GM12865 (cell line): Measurements from ENCODE around the gene PPP1R12A.

Source experiments
- DNase-seq: peaks from one replicate; pipeline ENCODE4 v3.0.0; 2010; ENCODE audit warnings: low read depth
- H3K4me3 ChIP-seq: 2 replicates; pipeline ENCODE4 v1.5.1; 2011; ENCODE audit warnings: mild to moderate bottlenecking, low read depth, low read length, control low read depth
- TF ChIP-seq, protein P1 (sequence below): IDR thresholded peaks from 2 replicates; pipeline ENCODE4 v1.5.1; 2011; ENCODE audit warnings: low read length, control low read depth, low read depth, inconsistent platforms; ENCODE audit not compliant: insufficient read depth; ENCODE audit errors: missing control alignments

Gene PPP1R12A

DNA sequence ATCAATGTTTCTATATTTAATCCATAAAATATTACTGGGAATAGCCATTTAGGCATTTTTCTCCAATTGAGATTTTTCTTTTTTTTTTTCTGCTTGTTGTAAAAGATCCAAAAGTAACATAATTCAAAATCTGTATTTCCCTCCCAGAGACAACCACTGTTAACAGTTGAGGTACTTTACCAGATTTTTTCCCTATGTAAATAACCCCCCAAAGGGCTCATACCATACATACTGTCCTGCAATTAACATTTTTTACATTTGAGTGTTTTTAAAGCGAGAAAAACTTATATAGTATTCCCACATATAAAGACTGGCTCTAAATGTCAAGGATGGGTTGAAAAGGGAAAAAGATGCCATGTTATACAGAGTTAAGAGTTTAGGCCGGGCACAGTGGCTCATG lies 18.1 kb downstream of the PPP1R12A start:
- no peak for DNase-seq
- TF ChIP-seq, protein P1, sequence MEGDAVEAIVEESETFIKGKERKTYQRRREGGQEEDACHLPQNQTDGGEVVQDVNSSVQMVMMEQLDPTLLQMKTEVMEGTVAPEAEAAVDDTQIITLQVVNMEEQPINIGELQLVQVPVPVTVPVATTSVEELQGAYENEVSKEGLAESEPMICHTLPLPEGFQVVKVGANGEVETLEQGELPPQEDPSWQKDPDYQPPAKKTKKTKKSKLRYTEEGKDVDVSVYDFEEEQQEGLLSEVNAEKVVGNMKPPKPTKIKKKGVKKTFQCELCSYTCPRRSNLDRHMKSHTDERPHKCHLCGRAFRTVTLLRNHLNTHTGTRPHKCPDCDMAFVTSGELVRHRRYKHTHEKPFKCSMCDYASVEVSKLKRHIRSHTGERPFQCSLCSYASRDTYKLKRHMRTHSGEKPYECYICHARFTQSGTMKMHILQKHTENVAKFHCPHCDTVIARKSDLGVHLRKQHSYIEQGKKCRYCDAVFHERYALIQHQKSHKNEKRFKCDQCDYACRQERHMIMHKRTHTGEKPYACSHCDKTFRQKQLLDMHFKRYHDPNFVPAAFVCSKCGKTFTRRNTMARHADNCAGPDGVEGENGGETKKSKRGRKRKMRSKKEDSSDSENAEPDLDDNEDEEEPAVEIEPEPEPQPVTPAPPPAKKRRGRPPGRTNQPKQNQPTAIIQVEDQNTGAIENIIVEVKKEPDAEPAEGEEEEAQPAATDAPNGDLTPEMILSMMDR = no peak
- H3K4me3 ChIP-seq = no peak overlapping the region

DNA sequence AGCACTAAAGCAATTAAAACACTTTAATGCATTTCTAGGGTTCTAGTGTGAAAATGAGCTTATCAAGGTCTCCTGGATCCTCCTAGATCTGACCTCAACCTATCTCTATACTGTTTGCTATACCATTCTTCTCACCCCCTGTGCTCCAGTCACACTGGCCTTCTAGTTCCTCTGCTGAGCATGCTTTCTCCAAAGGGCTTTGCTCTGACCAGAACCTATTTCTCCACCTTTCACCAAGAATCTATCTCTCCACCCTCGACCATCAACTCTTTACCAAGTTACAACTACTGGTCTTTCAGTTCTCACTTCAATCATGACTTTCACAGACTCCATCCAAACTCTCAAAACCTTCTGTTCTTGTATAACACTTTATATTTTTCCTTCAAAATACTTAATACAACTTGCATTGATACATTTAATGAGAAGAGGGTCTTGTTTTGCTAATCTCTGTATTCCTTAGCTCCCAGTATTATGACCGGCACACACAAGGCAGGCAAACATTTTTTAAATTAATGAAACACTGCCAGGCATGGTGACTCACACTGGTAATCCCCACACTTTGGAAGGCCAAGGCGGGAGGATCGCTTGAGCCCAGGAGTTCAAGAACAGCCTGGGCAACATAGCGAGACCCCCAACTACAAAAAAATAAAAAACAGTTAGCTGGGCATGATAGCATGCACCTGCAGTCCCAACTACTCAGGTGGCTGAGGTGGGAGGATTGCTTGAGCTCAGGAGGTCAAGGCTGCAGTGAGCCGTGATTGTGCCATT lies 22.8 kb downstream of the PPP1R12A start:
- TF ChIP-seq, protein P1 = no peak
- no peak for DNase-seq
- no peak overlapping the region for H3K4me3 ChIP-seq

DNA sequence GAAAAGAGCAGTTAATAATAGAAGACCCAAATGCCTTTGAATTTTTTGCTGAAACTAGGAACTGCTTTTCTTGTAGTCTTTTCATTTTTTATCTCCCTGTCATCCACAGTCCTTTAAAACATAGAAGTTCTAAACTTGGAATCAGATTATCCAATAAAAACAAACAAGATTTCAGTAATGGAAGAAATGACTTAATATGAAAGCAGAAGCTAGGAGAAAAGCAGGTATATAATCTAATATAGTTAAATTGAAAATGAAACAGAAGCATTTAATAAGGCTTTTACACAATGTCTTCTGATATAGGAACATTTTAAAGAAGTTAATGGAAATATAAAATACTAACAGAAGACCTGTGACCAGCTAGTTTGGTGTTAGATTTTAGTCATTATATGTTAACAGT lies 26.5 kb downstream of the PPP1R12A start:
- H3K4me3 ChIP-seq = no peak overlapping the region
- TF ChIP-seq, protein P1 = no peak
- DNase-seq = no peak

DNA sequence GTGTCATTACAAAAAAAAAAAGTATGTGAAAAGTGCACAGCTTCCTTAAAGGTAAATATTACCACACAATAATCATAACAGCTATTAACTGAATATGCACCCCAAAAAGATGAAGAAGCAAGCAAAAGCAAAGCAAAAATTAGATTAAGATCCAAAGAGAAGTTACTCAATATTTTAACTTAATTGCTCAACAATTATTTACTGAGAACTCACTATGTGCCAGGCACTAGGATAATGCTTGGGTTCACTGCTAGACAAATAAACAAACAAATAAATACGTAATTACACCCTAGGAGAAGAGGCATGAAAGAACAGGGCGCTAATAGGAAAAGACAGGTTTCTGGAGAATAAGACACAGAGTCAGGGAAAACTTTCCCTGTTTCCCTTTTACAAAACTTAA lies 33.4 kb downstream of the PPP1R12A start:
- DNase-seq = no peak
- no peak overlapping the region for H3K4me3 ChIP-seq
- TF ChIP-seq, protein P1 = no peak

DNA sequence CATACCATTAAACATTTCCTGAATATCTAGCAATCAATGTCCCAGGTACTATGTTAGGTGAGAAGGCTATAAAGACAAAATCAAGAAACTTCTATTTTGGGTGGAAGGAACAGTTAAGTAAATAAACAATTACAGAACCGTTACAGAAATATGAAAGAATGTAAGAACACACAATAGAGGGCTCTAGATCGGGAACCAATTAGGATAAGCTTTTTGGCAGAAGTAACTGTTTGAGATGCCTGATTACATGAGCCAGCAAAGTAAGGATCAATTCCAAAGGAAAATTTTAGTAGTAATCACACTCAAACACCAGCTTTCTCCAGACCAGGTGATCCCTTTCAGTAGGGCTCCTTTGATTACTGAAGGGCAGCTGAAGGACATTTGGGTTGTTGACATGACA lies 33.9 kb downstream of the PPP1R12A start:
- H3K4me3 ChIP-seq = no peak overlapping the region
- TF ChIP-seq, protein P1 = no peak
- no peak for DNase-seq

DNA sequence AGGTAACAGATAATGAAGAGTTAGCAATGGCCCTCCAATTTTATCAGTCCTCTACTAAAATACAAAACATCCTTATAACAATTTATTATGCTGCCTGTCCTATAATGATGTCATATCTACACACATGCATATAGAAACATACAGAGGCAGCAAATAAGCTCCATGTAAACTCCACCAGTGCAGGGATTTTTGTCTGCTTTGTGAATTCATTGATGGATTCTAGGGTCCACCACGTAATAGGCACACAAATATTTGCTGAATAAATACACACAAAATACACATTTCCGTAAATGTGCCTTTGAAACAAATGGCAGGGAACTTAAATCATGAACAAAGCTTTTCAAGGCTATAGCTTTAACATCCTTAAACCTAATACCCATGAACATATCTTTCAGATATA lies 34.7 kb downstream of the PPP1R12A start:
- H3K4me3 ChIP-seq = no peak overlapping the region
- no peak for DNase-seq
- TF ChIP-seq, protein P1 = no peak

DNA sequence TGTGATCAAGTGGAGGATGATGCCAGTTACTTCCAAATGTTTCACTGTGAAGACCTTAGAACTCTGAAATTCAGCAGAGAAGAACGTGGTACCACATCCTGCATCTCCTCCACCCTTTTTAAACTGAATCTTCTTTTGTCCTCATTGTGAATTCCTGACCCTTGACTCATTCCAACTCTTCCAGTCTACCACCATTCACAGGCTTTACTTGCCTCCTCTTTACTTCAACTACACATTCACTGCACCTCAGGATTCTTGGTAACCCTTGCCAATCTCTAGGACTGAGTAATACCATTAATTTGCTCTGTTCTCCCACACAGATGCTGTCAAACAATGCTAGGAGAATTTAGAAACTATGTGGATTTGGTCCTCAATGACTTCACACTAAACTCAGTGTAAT lies 37.3 kb downstream of the PPP1R12A start:
- no peak overlapping the region for H3K4me3 ChIP-seq
- TF ChIP-seq, protein P1 = no peak
- no peak for DNase-seq
